ENCODE measurements around the gene PRAF2. TPM values are rescaled to one million over a fixed set of nuclear protein-coding genes. Genes with fewer than 3 reads are reported as not detected.

Gene PRAF2
- total and polyA plus RNA-seq, 2 of the 13 experiments (the other 11 are each of a cell fraction or from before 2014, with no cell fraction given) = 0.33 to 2.6 TPM

DNA sequence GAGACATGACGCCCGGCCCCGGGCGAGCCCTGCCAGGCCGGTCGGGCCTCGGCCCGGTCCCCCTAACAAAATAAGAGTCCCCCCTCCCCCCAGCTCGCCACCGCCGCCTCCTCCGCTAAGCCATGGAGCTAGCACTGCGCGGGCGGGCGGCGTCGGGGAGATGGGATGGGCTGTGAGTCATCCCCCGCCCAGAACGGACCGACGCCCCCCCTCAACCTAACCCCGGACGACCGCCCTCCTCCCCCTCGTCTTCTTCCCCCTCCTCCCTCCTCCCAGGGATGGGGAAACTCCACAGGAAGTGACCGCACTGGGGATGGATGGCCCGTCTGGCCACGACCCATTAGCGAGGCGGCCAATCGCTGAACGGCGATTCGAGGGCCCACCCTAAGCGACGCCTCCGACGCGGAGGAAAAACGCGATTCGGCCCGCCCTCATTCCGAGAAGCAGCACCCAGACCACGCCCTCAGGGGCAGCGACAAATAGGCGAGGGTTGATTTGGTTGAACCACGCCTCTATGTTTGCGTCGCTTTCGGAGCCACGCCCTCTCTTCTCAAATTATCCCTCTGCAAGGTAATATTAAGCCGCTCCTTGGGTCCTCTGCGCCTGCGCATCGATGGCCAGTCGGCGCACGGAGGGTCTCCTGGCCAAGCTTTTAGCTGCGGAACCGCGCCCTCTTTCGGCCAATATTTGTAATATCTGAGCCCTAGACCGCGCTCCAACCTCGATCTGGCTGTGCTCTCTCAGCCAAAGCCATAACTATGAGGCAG lies 30.4 kb downstream of the PRAF2 start, which contains the start of gene TFE3 (continued):
- TF ChIP-seq, protein P1, sequence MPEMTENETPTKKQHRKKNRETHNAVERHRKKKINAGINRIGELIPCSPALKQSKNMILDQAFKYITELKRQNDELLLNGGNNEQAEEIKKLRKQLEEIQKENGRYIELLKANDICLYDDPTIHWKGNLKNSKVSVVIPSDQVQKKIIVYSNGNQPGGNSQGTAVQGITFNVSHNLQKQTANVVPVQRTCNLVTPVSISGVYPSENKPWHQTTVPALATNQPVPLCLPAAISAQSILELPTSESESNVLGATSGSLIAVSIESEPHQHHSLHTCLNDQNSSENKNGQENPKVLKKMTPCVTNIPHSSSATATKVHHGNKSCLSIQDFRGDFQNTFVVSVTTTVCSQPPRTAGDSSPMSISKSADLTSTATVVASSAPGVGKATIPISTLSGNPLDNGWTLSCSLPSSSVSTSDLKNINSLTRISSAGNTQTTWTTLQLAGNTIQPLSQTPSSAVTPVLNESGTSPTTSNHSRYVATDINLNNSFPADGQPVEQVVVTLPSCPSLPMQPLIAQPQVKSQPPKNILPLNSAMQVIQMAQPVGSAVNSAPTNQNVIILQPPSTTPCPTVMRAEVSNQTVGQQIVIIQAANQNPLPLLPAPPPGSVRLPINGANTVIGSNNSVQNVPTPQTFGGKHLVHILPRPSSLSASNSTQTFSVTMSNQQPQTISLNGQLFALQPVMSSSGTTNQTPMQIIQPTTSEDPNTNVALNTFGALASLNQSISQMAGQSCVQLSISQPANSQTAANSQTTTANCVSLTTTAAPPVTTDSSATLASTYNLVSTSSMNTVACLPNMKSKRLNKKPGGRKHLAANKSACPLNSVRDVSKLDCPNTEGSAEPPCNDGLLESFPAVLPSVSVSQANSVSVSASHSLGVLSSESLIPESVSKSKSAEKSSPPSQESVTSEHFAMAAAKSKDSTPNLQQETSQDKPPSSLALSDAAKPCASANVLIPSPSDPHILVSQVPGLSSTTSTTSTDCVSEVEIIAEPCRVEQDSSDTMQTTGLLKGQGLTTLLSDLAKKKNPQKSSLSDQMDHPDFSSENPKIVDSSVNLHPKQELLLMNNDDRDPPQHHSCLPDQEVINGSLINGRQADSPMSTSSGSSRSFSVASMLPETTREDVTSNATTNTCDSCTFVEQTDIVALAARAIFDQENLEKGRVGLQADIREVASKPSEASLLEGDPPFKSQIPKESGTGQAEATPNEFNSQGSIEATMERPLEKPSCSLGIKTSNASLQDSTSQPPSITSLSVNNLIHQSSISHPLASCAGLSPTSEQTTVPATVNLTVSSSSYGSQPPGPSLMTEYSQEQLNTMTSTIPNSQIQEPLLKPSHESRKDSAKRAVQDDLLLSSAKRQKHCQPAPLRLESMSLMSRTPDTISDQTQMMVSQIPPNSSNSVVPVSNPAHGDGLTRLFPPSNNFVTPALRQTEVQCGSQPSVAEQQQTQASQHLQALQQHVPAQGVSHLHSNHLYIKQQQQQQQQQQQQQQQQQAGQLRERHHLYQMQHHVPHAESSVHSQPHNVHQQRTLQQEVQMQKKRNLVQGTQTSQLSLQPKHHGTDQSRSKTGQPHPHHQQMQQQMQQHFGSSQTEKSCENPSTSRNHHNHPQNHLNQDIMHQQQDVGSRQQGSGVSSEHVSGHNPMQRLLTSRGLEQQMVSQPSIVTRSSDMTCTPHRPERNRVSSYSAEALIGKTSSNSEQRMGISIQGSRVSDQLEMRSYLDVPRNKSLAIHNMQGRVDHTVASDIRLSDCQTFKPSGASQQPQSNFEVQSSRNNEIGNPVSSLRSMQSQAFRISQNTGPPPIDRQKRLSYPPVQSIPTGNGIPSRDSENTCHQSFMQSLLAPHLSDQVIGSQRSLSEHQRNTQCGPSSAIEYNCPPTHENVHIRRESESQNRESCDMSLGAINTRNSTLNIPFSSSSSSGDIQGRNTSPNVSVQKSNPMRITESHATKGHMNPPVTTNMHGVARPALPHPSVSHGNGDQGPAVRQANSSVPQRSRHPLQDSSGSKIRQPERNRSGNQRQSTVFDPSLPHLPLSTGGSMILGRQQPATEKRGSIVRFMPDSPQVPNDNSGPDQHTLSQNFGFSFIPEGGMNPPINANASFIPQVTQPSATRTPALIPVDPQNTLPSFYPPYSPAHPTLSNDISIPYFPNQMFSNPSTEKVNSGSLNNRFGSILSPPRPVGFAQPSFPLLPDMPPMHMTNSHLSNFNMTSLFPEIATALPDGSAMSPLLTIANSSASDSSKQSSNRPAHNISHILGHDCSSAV (CRISPR knock-in tag; IDR thresholded peaks at IDR 0.05; ENCODE audit: borderline replicate concordance) = no peak
- TF ChIP-seq RBFOX2 (IDR thresholded peaks at IDR 0.05; ENCODE audit: low read depth, low read length) = peak; percentile 72; the same call in 1 of the 2 replicates
- TF ChIP-seq, protein P2, sequence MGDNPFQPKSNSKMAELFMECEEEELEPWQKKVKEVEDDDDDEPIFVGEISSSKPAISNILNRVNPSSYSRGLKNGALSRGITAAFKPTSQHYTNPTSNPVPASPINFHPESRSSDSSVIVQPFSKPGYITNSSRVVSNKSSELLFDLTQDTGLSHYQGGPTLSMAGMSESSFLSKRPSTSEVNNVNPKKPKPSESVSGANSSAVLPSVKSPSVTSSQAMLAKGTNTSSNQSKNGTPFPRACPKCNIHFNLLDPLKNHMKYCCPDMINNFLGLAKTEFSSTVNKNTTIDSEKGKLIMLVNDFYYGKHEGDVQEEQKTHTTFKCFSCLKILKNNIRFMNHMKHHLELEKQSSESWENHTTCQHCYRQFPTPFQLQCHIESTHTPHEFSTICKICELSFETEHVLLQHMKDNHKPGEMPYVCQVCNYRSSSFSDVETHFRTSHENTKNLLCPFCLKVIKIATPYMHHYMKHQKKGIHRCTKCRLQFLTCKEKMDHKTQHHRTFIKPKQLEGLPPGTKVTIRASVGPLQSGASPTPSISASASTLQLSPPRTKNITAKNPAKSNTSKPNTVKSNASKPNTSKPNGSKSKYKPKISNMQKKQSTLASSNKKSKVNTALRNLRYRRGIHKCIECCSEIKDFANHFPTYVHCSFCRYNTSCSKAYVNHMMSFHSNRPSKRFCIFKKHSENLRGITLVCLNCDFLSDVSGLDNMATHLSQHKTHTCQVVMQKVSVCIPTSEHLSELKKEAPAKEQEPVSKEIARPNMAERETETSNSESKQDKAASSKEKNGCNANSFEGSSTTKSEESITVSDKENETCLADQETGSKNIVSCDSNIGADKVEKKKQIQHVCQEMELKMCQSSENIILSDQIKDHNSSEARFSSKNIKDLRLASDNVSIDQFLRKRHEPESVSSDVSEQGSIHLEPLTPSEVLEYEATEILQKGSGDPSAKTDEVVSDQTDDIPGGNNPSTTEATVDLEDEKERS (CRISPR knock-in tag; IDR thresholded peaks at IDR 0.05) = no peak
- TF ChIP-seq, protein P3, sequence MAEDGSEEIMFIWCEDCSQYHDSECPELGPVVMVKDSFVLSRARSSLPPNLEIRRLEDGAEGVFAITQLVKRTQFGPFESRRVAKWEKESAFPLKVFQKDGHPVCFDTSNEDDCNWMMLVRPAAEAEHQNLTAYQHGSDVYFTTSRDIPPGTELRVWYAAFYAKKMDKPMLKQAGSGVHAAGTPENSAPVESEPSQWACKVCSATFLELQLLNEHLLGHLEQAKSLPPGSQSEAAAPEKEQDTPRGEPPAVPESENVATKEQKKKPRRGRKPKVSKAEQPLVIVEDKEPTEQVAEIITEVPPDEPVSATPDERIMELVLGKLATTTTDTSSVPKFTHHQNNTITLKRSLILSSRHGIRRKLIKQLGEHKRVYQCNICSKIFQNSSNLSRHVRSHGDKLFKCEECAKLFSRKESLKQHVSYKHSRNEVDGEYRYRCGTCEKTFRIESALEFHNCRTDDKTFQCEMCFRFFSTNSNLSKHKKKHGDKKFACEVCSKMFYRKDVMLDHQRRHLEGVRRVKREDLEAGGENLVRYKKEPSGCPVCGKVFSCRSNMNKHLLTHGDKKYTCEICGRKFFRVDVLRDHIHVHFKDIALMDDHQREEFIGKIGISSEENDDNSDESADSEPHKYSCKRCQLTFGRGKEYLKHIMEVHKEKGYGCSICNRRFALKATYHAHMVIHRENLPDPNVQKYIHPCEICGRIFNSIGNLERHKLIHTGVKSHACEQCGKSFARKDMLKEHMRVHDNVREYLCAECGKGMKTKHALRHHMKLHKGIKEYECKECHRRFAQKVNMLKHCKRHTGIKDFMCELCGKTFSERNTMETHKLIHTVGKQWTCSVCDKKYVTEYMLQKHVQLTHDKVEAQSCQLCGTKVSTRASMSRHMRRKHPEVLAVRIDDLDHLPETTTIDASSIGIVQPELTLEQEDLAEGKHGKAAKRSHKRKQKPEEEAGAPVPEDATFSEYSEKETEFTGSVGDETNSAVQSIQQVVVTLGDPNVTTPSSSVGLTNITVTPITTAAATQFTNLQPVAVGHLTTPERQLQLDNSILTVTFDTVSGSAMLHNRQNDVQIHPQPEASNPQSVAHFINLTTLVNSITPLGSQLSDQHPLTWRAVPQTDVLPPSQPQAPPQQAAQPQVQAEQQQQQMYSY (CRISPR knock-in tag; IDR thresholded peaks at IDR 0.05) = no peak
- TF ChIP-seq, protein P4, sequence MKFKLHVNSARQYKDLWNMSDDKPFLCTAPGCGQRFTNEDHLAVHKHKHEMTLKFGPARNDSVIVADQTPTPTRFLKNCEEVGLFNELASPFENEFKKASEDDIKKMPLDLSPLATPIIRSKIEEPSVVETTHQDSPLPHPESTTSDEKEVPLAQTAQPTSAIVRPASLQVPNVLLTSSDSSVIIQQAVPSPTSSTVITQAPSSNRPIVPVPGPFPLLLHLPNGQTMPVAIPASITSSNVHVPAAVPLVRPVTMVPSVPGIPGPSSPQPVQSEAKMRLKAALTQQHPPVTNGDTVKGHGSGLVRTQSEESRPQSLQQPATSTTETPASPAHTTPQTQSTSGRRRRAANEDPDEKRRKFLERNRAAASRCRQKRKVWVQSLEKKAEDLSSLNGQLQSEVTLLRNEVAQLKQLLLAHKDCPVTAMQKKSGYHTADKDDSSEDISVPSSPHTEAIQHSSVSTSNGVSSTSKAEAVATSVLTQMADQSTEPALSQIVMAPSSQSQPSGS (CRISPR knock-in tag; IDR thresholded peaks at IDR 0.05) = no peak
- TF ChIP-seq, protein P5, sequence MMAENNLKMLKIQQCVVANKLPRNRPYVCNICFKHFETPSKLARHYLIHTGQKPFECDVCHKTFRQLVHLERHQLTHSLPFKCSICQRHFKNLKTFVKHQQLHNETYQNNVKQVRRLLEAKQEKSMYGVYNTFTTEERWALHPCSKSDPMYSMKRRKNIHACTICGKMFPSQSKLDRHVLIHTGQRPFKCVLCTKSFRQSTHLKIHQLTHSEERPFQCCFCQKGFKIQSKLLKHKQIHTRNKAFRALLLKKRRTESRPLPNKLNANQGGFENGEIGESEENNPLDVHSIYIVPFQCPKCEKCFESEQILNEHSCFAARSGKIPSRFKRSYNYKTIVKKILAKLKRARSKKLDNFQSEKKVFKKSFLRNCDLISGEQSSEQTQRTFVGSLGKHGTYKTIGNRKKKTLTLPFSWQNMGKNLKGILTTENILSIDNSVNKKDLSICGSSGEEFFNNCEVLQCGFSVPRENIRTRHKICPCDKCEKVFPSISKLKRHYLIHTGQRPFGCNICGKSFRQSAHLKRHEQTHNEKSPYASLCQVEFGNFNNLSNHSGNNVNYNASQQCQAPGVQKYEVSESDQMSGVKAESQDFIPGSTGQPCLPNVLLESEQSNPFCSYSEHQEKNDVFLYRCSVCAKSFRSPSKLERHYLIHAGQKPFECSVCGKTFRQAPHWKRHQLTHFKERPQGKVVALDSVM (CRISPR knock-in tag; IDR thresholded peaks at IDR 0.05) = peak; percentile 32; the same call in 1 of the 2 replicates
- TF ChIP-seq ZMYM3 (CRISPR knock-in tag; IDR thresholded peaks at IDR 0.05) = no peak
- no peak for TF ChIP-seq KLF6 (CRISPR knock-in tag; IDR thresholded peaks at IDR 0.05)
